ENCODE results near the gene OSGEP.

The OSGEP gene

GRCh38 chr14:20434701-20435581 is 19.7 kb downstream of the OSGEP start:
- DNase-seq (ENCODE audit: low read depth in 2 of 2): no peak

GRCh38 chr14:20429801-20430669 is 24.6 kb downstream of the OSGEP start:
- no peak for DNase-seq (ENCODE audit: low read depth in 2 of 2)

- DNase-seq (ENCODE audit: low read depth in 2 of 2): no peak
These were observed 25.8 kb downstream of the OSGEP start for GRCh38 chr14:20428802-20429201.

GRCh38 chr14:20428010-20428365 is 26.6 kb downstream of the OSGEP start:
- DNase-seq (ENCODE audit: low read depth in 2 of 2): no peak

GRCh38 chr14:20427231-20428009 is 27.2 kb downstream of the OSGEP start:
- no peak for DNase-seq (ENCODE audit: low read depth in 2 of 2)

- no peak for DNase-seq (ENCODE audit: low read depth in 2 of 2)
These were observed 29.8 kb downstream of the OSGEP start for GRCh38 chr14:20424851-20425250.

- no peak for DNase-seq (ENCODE audit: low read depth in 2 of 2)
These were observed 31.7 kb downstream of the OSGEP start for GRCh38 chr14:20422886-20423285.

GRCh38 chr14:20421267-20421666 is 33.3 kb downstream of the OSGEP start:
- no peak for DNase-seq (ENCODE audit: low read depth in 2 of 2)

GRCh38 chr14:20419419-20419818 is 35.2 kb downstream of the OSGEP start:
- DNase-seq (ENCODE audit: low read depth in 2 of 2): no peak

GRCh38 chr14:20418501-20418909 is 36.1 kb downstream of the OSGEP start:
- no peak for DNase-seq (ENCODE audit: low read depth in 2 of 2)

- no peak for DNase-seq (ENCODE audit: low read depth in 2 of 2)
These were observed 37.1 kb downstream of the OSGEP start for GRCh38 chr14:20417250-20418186.

- DNase-seq (ENCODE audit: low read depth in 2 of 2): no peak
These were observed 38.4 kb downstream of the OSGEP start for GRCh38 chr14:20416223-20416622.

- peak in 1 of 2 donors; percentile 31 for DNase-seq (ENCODE audit: low read depth in 2 of 2)
These were observed 38.8 kb downstream of the OSGEP start for GRCh38 chr14:20415782-20416206.

GRCh38 chr14:20413744-20414082 is 40.9 kb downstream of the OSGEP start:
- DNase-seq (ENCODE audit: low read depth in 2 of 2): no peak

GRCh38 chr14:20412876-20413743 is 41.5 kb downstream of the OSGEP start, which contains the start of gene TEP1:
Gene TEP1 (minus strand): TSS chr14:20413501. CDS start chr14:20408439, 5,062 bp downstream.
- peak; percentile 48 to 65 for DNase-seq (ENCODE audit: low read depth in 2 of 2)

GRCh38 chr14:20412411-20412810 is 42.2 kb downstream of the OSGEP start:
- no peak for DNase-seq (ENCODE audit: low read depth in 2 of 2)

- no peak for DNase-seq (ENCODE audit: low read depth in 2 of 2)
These were observed 45.4 kb downstream of the OSGEP start for GRCh38 chr14:20409226-20409625.

- no peak for DNase-seq (ENCODE audit: low read depth in 2 of 2)
These were observed 51.1 kb downstream of the OSGEP start for GRCh38 chr14:20403521-20403920.

GRCh38 chr14:20400965-20401593 is 53.5 kb downstream of the OSGEP start:
- no peak for DNase-seq (ENCODE audit: low read depth in 2 of 2)
